Left hindlimb (tissue), 1 donor: ENCODE results near the gene CNTF.
A peak's percentile ranks its signal among the peaks of the same experiment; 100 is the strongest.
"Not testable (repeated sequence)": the region's sequence is repeated elsewhere in the genome, so short reads cannot be mapped to it uniquely, and the experiment has no call there.

Experiments used
- DNase-seq: peaks from one replicate; pipeline ENCODE4 v3.0.0-alpha.2; 2018

The CNTF gene

DNA sequence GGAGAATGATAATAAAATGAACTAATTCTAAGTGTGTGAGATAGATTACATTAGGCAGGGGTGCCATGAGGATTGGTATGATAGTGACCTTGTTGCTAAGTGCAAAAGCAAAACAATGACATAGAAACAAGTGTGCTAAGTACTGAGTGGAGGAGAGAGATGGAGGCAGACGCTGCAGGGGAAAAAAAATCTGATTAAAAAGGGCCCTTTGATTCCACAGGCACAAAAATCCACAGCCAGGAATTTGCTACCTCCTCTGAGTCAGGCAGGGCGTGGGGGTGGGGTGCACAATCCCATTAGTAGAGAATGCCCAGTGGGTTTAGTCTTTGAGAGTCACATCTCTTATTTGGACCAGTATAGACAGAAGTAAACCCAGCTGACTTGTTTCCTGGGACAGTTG, at the start of gene CNTF:
Gene CNTF (plus strand): TSS at position 322 of the 400 bp plus-strand sequence. CDS start 88 bp downstream, outside the sequence.
- DNase-seq: no peak

GRCh38 chr11:58572906-58573305, 49.6 kb upstream of the CNTF start:
- DNase-seq: not testable (repeated sequence)

GRCh38 chr11:58573451-58574104, 48.9 kb upstream of the CNTF start:
- no peak for DNase-seq

DNA sequence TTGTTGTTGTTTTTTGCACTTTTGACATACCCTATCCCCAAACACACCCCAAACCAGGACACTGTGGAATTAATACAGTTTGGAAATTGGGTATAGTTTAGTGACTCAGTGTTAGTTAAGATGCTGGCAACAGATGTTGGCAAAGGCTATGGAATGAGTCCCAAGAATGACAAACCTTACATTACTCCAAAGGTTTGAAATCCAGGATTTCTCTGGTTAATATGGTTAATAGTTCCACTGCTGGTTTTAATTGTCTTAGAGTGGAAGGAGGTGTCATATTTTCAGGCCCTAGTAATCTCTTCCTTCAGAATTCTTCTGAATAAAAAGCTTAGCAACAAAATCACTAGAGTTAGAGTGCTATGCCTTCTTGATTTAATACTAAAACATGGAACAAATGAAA, 47.6 kb upstream of the CNTF start:
- no peak for DNase-seq

- no peak for DNase-seq
These were observed 47.0 kb upstream of the CNTF start, which contains the start of gene LPXN for GRCh38 chr11:58575377-58576020. LPXN (minus strand) TSS chr11:58575856; CDS start chr11:58575772, 84 bp downstream.

- DNase-seq: peak; percentile 37
These were observed 45.5 kb upstream of the CNTF start for GRCh38 chr11:58576887-58577471.

DNA sequence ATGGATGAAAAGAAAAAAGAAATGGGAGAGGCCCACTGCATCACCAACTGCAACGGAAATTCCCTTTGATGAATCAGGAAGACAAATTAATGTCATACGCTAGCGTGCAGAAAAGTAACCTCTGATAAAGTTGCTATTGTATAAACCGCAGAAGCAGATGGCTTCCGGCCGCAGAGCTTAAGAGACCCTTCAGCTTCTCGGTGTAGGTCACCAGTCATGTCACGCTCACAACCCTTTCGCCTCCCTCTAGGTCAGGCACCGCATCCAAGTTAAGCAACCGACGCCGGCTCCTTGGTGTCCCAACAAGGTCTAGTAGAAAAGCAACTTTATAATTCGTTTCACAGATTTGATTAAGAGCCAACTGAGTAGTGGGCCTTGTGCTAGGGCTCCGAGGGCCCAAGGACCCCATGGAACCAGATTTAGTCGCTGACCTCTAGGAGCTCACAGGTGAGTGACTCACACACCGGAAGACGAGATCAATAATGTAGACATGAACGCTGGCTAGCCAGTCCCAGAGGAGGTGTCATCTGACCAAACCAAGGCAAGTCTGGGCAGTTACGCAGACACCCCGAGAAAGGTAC, 44.8 kb upstream of the CNTF start:
- DNase-seq: no peak

DNA sequence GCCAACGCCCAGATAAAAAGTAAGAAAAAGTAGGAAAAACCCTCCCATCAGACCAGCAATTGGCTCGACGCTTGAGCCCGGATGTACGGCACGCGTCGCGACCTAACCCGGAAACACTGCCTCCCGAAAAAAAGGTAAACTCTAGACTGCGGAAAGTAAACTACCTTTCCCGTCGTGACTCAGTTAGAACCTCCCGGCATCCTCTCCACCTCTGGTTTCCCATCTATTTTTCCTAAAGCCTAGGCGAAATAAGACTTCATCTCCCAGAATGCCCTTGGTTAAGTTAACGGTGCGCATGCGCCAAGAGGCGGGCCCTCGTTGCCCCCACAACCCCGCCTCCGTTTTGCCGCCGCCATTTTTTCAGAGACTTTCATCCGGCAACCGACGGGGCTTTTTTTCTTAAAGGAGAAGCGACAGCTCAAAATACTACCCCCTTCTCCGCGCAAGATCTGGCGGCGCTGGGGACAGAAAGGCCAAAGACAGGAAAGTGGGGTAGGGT, 44.3 kb upstream of the CNTF start:
- DNase-seq: peak; percentile 97

- DNase-seq: peak; percentile 99
These were observed 43.8 kb upstream of the CNTF start, which contains the start of gene ZFP91 for GRCh38 chr11:58578635-58579191. ZFP91 (plus strand) TSS chr11:58579063; CDS start chr11:58579282, 219 bp downstream.

DNA sequence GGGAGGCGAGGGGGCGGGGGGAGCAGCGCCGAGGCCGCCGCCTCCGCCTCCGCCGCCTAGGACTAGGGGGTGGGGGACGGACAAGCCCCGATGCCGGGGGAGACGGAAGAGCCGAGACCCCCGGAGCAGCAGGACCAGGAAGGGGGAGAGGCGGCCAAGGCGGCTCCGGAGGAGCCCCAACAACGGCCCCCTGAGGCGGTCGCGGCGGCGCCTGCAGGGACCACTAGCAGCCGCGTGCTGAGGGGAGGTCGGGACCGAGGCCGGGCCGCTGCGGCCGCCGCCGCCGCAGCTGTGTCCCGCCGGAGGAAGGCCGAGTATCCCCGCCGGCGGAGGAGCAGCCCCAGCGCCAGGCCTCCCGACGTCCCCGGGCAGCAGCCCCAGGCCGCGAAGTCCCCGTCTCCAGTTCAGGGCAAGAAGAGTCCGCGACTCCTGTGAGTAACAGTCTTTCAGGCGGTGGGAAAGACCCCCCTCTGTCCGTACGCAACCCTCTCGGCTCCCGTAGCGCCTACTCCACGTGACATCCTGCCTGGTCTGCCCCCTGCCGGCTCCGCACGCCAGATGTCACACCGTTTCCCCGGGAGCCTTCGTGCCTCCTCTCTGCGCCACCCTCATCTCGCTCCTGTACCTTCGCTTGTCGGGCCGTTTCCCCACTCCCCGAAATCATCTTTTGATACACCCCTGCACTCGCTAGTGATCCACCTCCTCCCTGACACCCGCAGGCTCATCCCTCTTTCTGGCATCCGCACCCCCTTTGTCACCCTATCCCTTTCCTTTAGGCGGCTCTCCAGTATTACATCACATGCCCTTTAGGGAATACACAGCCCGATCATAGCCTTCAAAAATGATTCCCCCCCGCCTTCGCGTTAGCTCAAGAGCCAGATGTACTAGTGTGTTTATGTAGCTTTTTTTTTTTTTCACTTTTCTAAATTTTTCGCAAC, 43.0 kb upstream of the CNTF start:
- DNase-seq: peak; percentile 94

- no peak for DNase-seq
These were observed 42.2 kb upstream of the CNTF start for GRCh38 chr11:58580311-58580710.

GRCh38 chr11:58582437-58582836, 40.0 kb upstream of the CNTF start:
- no peak for DNase-seq

- DNase-seq: no peak
These were observed 35.5 kb upstream of the CNTF start for GRCh38 chr11:58586998-58587397.

- no peak for DNase-seq
These were observed 30.8 kb upstream of the CNTF start for GRCh38 chr11:58591659-58592058.

GRCh38 chr11:58592760-58593472, 29.5 kb upstream of the CNTF start:
- DNase-seq: no peak

GRCh38 chr11:58594826-58595225, 27.6 kb upstream of the CNTF start:
- DNase-seq: no peak

DNA sequence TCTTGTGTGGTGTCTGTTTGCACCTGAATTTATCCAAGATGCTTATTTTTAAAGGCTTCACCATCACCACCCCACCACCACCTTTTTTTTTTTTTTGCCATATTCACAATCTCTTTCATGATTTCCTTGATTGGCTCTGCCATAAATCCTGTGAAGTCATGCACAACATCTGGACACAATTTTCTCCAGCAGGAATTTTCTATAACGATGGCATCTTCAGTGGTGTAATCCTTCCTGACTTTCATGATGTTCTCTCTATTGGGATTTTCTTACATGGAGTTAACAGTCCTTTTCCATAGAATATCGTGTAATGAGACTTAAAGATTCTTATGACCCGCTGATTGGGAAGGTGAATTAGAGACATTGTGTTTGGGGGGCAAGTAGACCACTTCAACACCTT, 25.8 kb upstream of the CNTF start:
- DNase-seq: no peak

DNA sequence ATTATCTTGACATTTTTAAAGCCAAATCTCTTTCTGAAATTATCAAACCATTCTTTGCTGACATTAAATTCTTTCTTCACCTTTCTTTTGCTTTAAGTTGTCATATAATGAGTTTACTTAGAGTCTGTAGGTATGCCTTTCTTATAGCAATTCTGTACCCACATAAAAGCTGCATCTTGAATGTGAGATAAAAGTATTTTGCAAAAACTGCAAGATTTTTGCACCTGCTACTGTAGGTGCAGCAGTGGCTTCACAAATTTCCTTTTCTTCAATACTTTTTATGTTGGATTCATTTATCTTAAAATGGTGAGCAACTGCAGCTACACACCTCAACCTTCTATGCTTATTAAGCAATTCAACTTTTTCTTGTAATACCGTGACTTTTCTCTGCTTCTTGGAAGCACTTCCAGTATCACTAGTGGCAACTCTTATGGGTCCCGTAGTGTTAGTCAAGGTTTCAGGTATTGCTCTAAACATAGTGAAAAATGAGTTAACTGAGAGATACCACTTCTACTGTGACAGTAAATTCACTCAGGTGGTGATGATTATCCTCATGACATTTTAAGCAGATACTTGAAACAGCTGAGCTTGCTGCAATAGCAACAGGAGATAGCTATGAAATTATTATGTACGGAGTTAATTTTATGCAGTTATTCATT, 24.9 kb upstream of the CNTF start:
- no peak for DNase-seq

GRCh38 chr11:58600510-58600909, 22.0 kb upstream of the CNTF start:
- DNase-seq: no peak

DNA sequence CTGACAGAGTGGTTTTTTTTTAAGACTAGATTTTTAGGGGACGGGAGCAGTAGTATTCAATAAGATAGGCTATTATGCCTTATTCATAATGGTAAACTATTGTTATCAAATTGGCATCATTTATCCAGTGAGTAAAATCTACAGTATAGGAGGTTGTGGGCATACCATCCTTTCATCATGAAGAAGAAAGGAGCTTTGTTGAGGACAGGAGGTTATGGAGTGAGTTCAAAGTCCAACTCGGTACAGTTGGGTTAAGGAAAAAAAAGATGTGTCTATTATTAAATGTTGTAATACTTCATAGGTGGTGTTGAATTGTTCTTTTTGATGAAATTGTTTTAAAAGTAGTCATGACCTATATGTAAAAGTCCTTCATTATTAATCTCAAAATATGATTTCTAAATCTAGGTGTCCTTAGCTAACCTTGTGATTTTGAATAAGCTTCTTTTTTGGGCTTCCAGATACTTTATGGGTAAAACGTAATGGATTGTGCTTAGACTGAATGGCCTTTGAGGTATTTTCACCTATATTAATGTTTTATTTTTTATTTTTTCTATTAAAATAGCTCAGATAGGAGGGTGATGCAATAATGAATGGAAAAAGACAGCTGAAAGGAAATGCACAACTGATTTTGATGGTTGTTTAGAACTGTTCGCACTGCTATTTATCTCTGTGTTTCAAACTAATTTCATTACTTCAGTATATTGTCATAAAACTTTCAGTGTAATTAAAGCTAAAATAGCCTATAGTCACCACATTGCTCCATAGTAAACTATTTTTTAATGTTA, 15.3 kb upstream of the CNTF start:
- DNase-seq: no peak
